HCT116 (cell line): ENCODE results near the gene FAM229A. TPM values are rescaled to one million over a fixed set of nuclear protein-coding genes. Genes with fewer than 3 reads are reported as not detected.

Experiments used
- ATAC-seq: fragments of 200-7000 bp; cut with Tn5 transposase; 2 replicates; pipeline ENCODE4 v1.9.1; 2020; ENCODE audit warnings: mild to moderate bottlenecking, moderate library complexity
- BruUV-seq: library from RNA; stranded (reverse); fragments of 400-500 nt; replicated peaks from 2 replicates; lab custom pipeline; 2021; lab: Mats Ljungman, UMichigan
- CTCF ChIA-PET: fragments of 300-600 bp; sonication (Branson Sonifier 250); formaldehyde crosslinking; loops from one replicate; lab custom pipeline; 2021; ENCODE audit warnings: antibody characterized with exemption; lab: Charles Lee
- POLR2A ChIA-PET: fragments of 300-600, 350-600 bp; sonication (Branson Sonifier 250); formaldehyde crosslinking; loops from one replicate; lab custom pipeline; 2021; ENCODE audit warnings: antibody characterized with exemption; lab: Charles Lee
- RAD21 ChIA-PET, 2 experiments: fragments of 300-600 bp; sonication (Branson Sonifier 250); formaldehyde crosslinking; loops; one replicate each; lab custom pipeline; 2023; ENCODE audit warnings: low total read pairs in 2 of 2; ENCODE audit not compliant: uncharacterized antibody in 2 of 2, unreplicated experiment in 2 of 2, low non-redundant PET in 1 of 2; lab: Charles Lee
- DNase-seq: peaks from one replicate; pipeline ENCODE4 v3.0.0-alpha.2; 2010; ENCODE audit warnings: low read depth, low spot score
- H2AFZ ChIP-seq: fragments of 200-600 bp; shearing (Covaris generic), sonication (generic); 2 replicates; pipeline ENCODE4 v1.6.1; 2017; ENCODE audit warnings: low read depth, mixed run types, mixed read lengths, antibody characterized with exemption, low read length; ENCODE audit not compliant: poor library complexity, severe bottlenecking
- H3K27ac ChIP-seq: 2 replicates; pipeline ENCODE4 v1.5.1; 2012; ENCODE audit warnings: low read depth, low read length
- H3K27me3 ChIP-seq: fragments of 200-600 bp; sonication (generic); 2 replicates; pipeline ENCODE4 v1.6.1; 2016; ENCODE audit warnings: mixed run types, low read length, mixed read lengths; ENCODE audit not compliant: insufficient read depth
- H3K36me3 ChIP-seq, 2 experiments: fragments of 200-500 bp in 1 of 2; fragments of 200-600 bp in 1 of 2; sonication (Bioruptor generic) in 1 of 2; sonication (generic) in 1 of 2; 2 replicates each; pipeline versions ENCODE4 v1.5.1 to v1.6.1; 2014 to 2016; ENCODE audit warnings: low read length in 2 of 2, inconsistent platforms in 1 of 2, mixed read lengths in 1 of 2, mixed run types in 1 of 2; ENCODE audit not compliant: insufficient read depth in 2 of 2, control insufficient read depth in 1 of 2
- H3K4me1 ChIP-seq, 2 experiments: fragments of 200-600 bp in 1 of 2; sonication (generic) in 1 of 2; 2 replicates each; pipeline versions ENCODE4 v1.5.1 to v1.6.1; 2012 to 2017; ENCODE audit warnings: low read length in 2 of 2, inconsistent platforms in 1 of 2, mild to moderate bottlenecking in 1 of 2, mixed read lengths in 1 of 2, mixed run types in 1 of 2, moderate library complexity in 1 of 2; ENCODE audit not compliant: insufficient read depth in 2 of 2, control insufficient read depth in 1 of 2
- H3K4me2 ChIP-seq: fragments of 200-600 bp; sonication (generic); 2 replicates; pipeline ENCODE4 v1.6.1; 2017; ENCODE audit warnings: mixed run types, low read length, mixed read lengths
- H3K4me3 ChIP-seq, 2 experiments: fragments of 200-600 bp in 1 of 2; sonication (generic) in 1 of 2; replicated peaks in 1 of 2; 2 replicates each; pipeline ENCODE4 v1.5.1; 2011 to 2016; ENCODE audit warnings: low read length in 2 of 2, control low read depth in 1 of 2, low read depth in 1 of 2, mild to moderate bottlenecking in 1 of 2, mixed read lengths in 1 of 2, mixed run types in 1 of 2
- H3K79me2 ChIP-seq: fragments of 200-600 bp; sonication (generic); 2 replicates; pipeline ENCODE4 v1.6.1; 2017; ENCODE audit warnings: mild to moderate bottlenecking, mixed run types, low read length, moderate library complexity, mixed read lengths; ENCODE audit not compliant: insufficient read depth
- H3K9ac ChIP-seq: fragments of 200-600 bp; sonication (generic); 2 replicates; pipeline ENCODE4 v1.6.1; 2016; ENCODE audit warnings: low read length, mixed read lengths
- H3K9me2 ChIP-seq: fragments of 200-600 bp; sonication (generic), shearing (Covaris generic); 2 replicates; pipeline ENCODE4 v1.6.1; 2017; ENCODE audit warnings: mixed run types, mild to moderate bottlenecking, moderate library complexity; ENCODE audit not compliant: insufficient read depth
- H3K9me3 ChIP-seq, 2 experiments: fragments of 200-500 bp in 1 of 2; fragments of 200-600 bp in 1 of 2; sonication (Bioruptor generic) in 1 of 2; sonication (generic) in 1 of 2; 2 replicates each; pipeline ENCODE4 v1.6.1; 2014 to 2017; ENCODE audit warnings: low read length in 2 of 2, mixed read lengths in 2 of 2, inconsistent platforms in 1 of 2, low read depth in 1 of 2, mild to moderate bottlenecking in 1 of 2, mixed run types in 1 of 2, moderate library complexity in 1 of 2; ENCODE audit not compliant: control insufficient read depth in 1 of 2, insufficient read depth in 1 of 2
- H4K20me1 ChIP-seq: fragments of 200-600 bp; sonication (generic), shearing (Covaris generic); 2 replicates; pipeline ENCODE4 v1.6.1; 2017; ENCODE audit warnings: mixed run types, mild to moderate bottlenecking, moderate library complexity; ENCODE audit not compliant: insufficient read depth
- ATF3 ChIP-seq: IDR thresholded peaks from 2 replicates; pipeline ENCODE4 v1.6.1; 2012
- CBX3 ChIP-seq: IDR thresholded peaks from 2 replicates; pipeline ENCODE4 v1.6.1; 2012; ENCODE audit warnings: low read depth
- FOSL1 ChIP-seq: IDR thresholded peaks from 2 replicates; pipeline ENCODE4 v1.6.1; 2012; ENCODE audit warnings: low read depth
- JUND ChIP-seq: IDR thresholded peaks from 2 replicates; pipeline ENCODE4 v1.6.1; 2012
- MAX ChIP-seq: IDR thresholded peaks from 2 replicates; pipeline ENCODE4 v1.6.1; 2012
- POLR2A ChIP-seq: IDR thresholded peaks from 2 replicates; pipeline ENCODE4 v1.7.0; 2011; ENCODE audit warnings: borderline replicate concordance; ENCODE audit not compliant: insufficient read depth, insufficient read length; ENCODE audit errors: extremely low read depth
- SP1 ChIP-seq: IDR thresholded peaks from 2 replicates; pipeline ENCODE4 v1.6.1; 2012; ENCODE audit warnings: low read depth
- TCF7L2 ChIP-seq: IDR thresholded peaks from 2 replicates; pipeline ENCODE4 v1.7.0; 2011; ENCODE audit warnings: borderline replicate concordance, inconsistent platforms; ENCODE audit not compliant: insufficient read depth, insufficient read length; ENCODE audit errors: extremely low read depth
- ZBTB33 ChIP-seq: IDR thresholded peaks from 2 replicates; pipeline ENCODE4 v1.6.1; 2011; ENCODE audit warnings: mild to moderate bottlenecking, low read length, moderate library complexity; ENCODE audit not compliant: insufficient replicate concordance; ENCODE audit errors: extremely low read depth
- ZFX ChIP-seq: fragments of 450-650 bp; IDR thresholded peaks from 2 replicates; pipeline ENCODE4 v1.6.1; 2017
- intact Hi-C: fragments of 100-400 bp; cut with micrococcal nuclease; formaldehyde crosslinking; loops from 2 replicates; pipeline ENCODE4 v1.10.0; 2022
- total RNA-seq: library from RNA; stranded (reverse); gene quantifications from one replicate; pipeline ENCODE4 v1.2.1, GENCODE V29; 2021; ENCODE audit not compliant: unreplicated experiment

FAM229A gene
- total RNA-seq, 1 experiment from 2014 or later, result 16.1 TPM

DNA sequence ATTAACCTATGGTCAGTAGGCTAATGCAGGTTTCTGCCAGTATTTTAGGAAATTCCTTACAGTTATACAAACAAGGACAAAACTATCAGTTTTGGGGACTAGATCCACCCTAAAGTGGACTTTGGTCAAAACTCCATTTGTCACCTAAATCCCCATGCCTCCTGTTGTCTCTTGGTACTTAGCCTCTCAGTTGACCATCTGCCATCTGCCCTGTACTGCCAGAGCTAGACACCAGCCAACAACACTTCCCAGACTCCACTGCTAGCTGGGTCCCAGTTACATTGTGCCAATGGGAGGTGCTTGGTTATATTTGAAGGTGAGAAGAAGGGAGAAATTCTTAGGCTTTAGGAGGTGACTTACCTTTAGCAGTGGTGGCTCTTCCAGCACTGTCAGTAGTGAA is 49.0 kb upstream of the FAM229A start:
- H3K9ac ChIP-seq, result no peak overlapping the region
- no TSS peak for BruUV-seq
- RAD21 ChIA-PET, result no interaction called here
- no peaks in the 10 kb centered on the region for H3K27me3 ChIP-seq
- TF ChIP-seq JUND, result no peak
- no peak for TF ChIP-seq ZBTB33
- no peak for TF ChIP-seq POLR2A
- TF ChIP-seq MAX, result no peak
- peaks cover 3 to 8% of the 10 kb centered on the region in 2 experiments; a peak in 1 of 4 replicates for H3K9me3 ChIP-seq
- no peak overlapping the region for H3K4me2 ChIP-seq
- H4K20me1 ChIP-seq, result no peaks in the 10 kb centered on the region
- H2AFZ ChIP-seq, result no peak overlapping the region
- CTCF ChIA-PET, result interaction anchor here (0.6 to 2.2 kb wide), 2 partner anchors 10 to 88 kb away, joined by 4 to 9 read pairs; no protein-coding TSS in a partner anchor
- H3K9me2 ChIP-seq, result no peaks in the 10 kb centered on the region
- no peaks in the 10 kb centered on the region for H3K36me3 ChIP-seq
- no peak overlapping the region for H3K4me3 ChIP-seq
- ATAC-seq (no peak), DNase-seq (no peak)
- intact Hi-C loops, result no loop called here
- H3K79me2 ChIP-seq, result no peaks in the 10 kb centered on the region
- POLR2A ChIA-PET, result no interaction called here
- peaks cover 0 to 15% of the 10 kb centered on the region in 2 experiments; a peak in 2 of 4 replicates for H3K4me1 ChIP-seq
- H3K27ac ChIP-seq, result no peak overlapping the region

GRCh38 chr1:32406629-32407111 is 44.4 kb upstream of the FAM229A start:
- BruUV-seq, result no TSS peak
- POLR2A ChIA-PET, result interaction anchor here (1.8 kb wide), 1 partner anchor 12 kb away, joined by 4 read pairs; the partner anchor contains the start of gene BSDC1
- RAD21 ChIA-PET, result no interaction called here
- no peak for DNase-seq
- no peak for TF ChIP-seq POLR2A
- no peak for TF ChIP-seq ZBTB33
- no peak for TF ChIP-seq CBX3
- no peak for TF ChIP-seq ZFX
- TF ChIP-seq MAX, result no peak
- TF ChIP-seq ATF3, result no peak
- TF ChIP-seq SP1, result no peak
- no peak for TF ChIP-seq FOSL1
- no peak for TF ChIP-seq TCF7L2
- TF ChIP-seq, all 23 proteins: peak for 0
- H3K79me2 ChIP-seq, result no peaks in the 10 kb centered on the region
- H3K36me3 ChIP-seq, result no peaks in the 10 kb centered on the region
- ATAC-seq, result no peak
- no peaks in the 10 kb centered on the region for H3K27me3 ChIP-seq
- H3K4me3 ChIP-seq, result no peak overlapping the region
- no peak overlapping the region for H3K27ac ChIP-seq
- peaks cover 0 to 10% of the 10 kb centered on the region in 2 experiments; a peak in 1 of 4 replicates for H3K4me1 ChIP-seq
- H3K9ac ChIP-seq, result no peak overlapping the region
- CTCF ChIA-PET, result no interaction called here
- intact Hi-C loops, result no loop called here
- no peaks in the 10 kb centered on the region for H3K9me2 ChIP-seq
- no peaks in the 10 kb centered on the region for H4K20me1 ChIP-seq
- H3K4me2 ChIP-seq, result no peak overlapping the region
- H3K9me3 ChIP-seq, result no peaks in the 10 kb centered on the region
- no peak overlapping the region for H2AFZ ChIP-seq
